ENCODE data around the gene COL5A2.

The COL5A2 gene

DNA sequence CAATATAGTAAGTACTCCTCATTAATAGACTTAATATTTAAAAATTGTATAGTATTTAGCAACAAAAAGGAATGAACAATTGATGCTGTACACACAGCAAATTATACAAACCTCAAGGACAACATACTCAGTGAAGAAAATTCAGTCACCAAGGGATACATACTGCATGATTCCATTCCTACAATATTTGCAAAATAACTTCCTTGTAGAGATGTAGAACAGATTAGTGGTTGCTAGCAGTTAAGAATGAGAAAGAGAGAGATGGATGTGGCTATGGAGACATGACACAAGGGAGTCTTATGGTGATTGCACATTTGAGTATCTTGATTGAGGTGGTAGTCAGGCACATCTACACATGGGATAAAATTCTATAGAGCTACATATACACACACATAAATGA lies 179.3 kb downstream of the COL5A2 start:
- no peak overlapping the region for H3K27ac ChIP-seq (ENCODE audit: low read depth, low read length)
- H3K9me2 ChIP-seq (replicated peaks; ENCODE audit: insufficient read depth, low read length) = no peaks in the 10 kb centered on the region
- H3K9me3 ChIP-seq (ENCODE audit: insufficient read depth, low read length) = no peaks in the 10 kb centered on the region
- no peaks in the 10 kb centered on the region for H3K36me3 ChIP-seq (ENCODE audit: low read length)
- TF ChIP-seq, protein P1, sequence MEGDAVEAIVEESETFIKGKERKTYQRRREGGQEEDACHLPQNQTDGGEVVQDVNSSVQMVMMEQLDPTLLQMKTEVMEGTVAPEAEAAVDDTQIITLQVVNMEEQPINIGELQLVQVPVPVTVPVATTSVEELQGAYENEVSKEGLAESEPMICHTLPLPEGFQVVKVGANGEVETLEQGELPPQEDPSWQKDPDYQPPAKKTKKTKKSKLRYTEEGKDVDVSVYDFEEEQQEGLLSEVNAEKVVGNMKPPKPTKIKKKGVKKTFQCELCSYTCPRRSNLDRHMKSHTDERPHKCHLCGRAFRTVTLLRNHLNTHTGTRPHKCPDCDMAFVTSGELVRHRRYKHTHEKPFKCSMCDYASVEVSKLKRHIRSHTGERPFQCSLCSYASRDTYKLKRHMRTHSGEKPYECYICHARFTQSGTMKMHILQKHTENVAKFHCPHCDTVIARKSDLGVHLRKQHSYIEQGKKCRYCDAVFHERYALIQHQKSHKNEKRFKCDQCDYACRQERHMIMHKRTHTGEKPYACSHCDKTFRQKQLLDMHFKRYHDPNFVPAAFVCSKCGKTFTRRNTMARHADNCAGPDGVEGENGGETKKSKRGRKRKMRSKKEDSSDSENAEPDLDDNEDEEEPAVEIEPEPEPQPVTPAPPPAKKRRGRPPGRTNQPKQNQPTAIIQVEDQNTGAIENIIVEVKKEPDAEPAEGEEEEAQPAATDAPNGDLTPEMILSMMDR (IDR thresholded peaks at IDR 0.05; ENCODE audit: insufficient read depth, low read length, poor library complexity, severe bottlenecking) = no peak
- no peak for TF ChIP-seq EZH2phosphoT487 (conservative IDR thresholded peaks at IDR 0.05; ENCODE audit: low read length)
- H2AFZ ChIP-seq (ENCODE audit: low read depth, low read length, severe bottlenecking) = no peak overlapping the region
- H3F3A ChIP-seq (ENCODE audit: insufficient read depth) = no peaks in the 10 kb centered on the region
- H3K79me2 ChIP-seq (ENCODE audit: insufficient read depth, low read length) = no peaks in the 10 kb centered on the region
- no peak overlapping the region for H3K9ac ChIP-seq (ENCODE audit: low read length)
- no peak overlapping the region for H3K4me2 ChIP-seq (ENCODE audit: low read depth, low read length, poor library complexity, severe bottlenecking)
- H4K20me1 ChIP-seq (ENCODE audit: low read depth, low read length) = no peaks in the 10 kb centered on the region
- no peak overlapping the region for H3K4me3 ChIP-seq (ENCODE audit: insufficient read depth, low read length, poor library complexity, severe bottlenecking)
- H3K27me3 ChIP-seq (ENCODE audit: low read length) = no peaks in the 10 kb centered on the region

DNA sequence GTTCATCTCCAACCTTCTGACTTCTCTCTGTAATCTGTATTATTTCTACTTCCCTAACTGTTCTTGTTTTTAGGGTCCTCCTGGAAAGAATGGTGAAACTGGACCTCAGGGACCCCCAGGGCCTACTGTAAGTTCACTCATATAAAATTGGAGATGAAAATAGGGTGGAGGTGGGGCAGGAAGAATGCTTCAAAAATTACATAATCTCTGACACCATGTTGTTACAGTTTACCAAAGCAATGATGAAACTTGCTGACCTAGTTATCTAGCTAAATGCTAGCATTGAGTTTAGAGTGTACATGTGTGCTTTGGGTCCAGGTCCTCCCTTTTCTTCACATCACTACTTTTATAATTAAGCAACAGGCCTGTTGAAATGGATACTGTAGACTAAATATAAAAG lies 182.3 kb downstream of the COL5A2 start:
- no peak overlapping the region for H2AFZ ChIP-seq (ENCODE audit: low read depth, low read length, severe bottlenecking)
- no peak for TF ChIP-seq EZH2phosphoT487 (conservative IDR thresholded peaks at IDR 0.05; ENCODE audit: low read length)
- TF ChIP-seq, protein P1 (IDR thresholded peaks at IDR 0.05; ENCODE audit: insufficient read depth, low read length, poor library complexity, severe bottlenecking) = no peak
- no peak overlapping the region for H3K27ac ChIP-seq (ENCODE audit: low read depth, low read length)
- no peaks in the 10 kb centered on the region for H3K36me3 ChIP-seq (ENCODE audit: low read length)
- H3K9me2 ChIP-seq (replicated peaks; ENCODE audit: insufficient read depth, low read length) = no peaks in the 10 kb centered on the region
- no peak overlapping the region for H3K4me3 ChIP-seq (ENCODE audit: insufficient read depth, low read length, poor library complexity, severe bottlenecking)
- H4K20me1 ChIP-seq (ENCODE audit: low read depth, low read length) = no peaks in the 10 kb centered on the region
- no peaks in the 10 kb centered on the region for H3K27me3 ChIP-seq (ENCODE audit: low read length)
- H3K9ac ChIP-seq (ENCODE audit: low read length) = no peak overlapping the region
- H3F3A ChIP-seq (ENCODE audit: insufficient read depth) = no peaks in the 10 kb centered on the region
- no peaks in the 10 kb centered on the region for H3K79me2 ChIP-seq (ENCODE audit: insufficient read depth, low read length)
- H3K9me3 ChIP-seq (ENCODE audit: insufficient read depth, low read length) = no peaks in the 10 kb centered on the region
- H3K4me2 ChIP-seq (ENCODE audit: low read depth, low read length, poor library complexity, severe bottlenecking) = no peak overlapping the region

DNA sequence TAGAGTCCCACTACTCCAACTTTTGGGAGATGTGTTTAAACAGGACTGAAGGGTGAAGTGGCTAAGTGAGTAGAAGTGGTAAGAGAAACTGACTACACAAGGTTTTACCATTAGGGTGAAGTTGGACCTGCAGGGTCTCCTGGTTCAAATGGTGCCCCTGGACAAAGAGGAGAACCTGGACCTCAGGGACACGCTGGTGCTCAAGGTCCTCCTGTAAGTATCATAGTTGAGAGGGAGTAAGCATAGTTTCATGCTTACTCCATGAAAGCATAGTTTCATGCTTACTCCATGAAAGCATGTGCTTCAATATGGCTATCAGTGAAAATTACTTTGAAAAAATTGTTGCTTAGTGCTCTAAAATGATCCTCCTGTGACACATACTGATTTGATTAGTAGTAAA lies 186.3 kb downstream of the COL5A2 start:
- no peak for TF ChIP-seq EZH2phosphoT487 (conservative IDR thresholded peaks at IDR 0.05; ENCODE audit: low read length)
- TF ChIP-seq, protein P1 (IDR thresholded peaks at IDR 0.05; ENCODE audit: insufficient read depth, low read length, poor library complexity, severe bottlenecking) = no peak
- H3K4me3 ChIP-seq (ENCODE audit: insufficient read depth, low read length, poor library complexity, severe bottlenecking) = no peak overlapping the region
- no peaks in the 10 kb centered on the region for H3K36me3 ChIP-seq (ENCODE audit: low read length)
- H3K9me3 ChIP-seq (ENCODE audit: insufficient read depth, low read length) = no peaks in the 10 kb centered on the region
- no peak overlapping the region for H2AFZ ChIP-seq (ENCODE audit: low read depth, low read length, severe bottlenecking)
- no peaks in the 10 kb centered on the region for H3F3A ChIP-seq (ENCODE audit: insufficient read depth)
- H3K9me2 ChIP-seq (replicated peaks; ENCODE audit: insufficient read depth, low read length) = no peaks in the 10 kb centered on the region
- H3K27ac ChIP-seq (ENCODE audit: low read depth, low read length) = no peak overlapping the region
- no peaks in the 10 kb centered on the region for H3K27me3 ChIP-seq (ENCODE audit: low read length)
- H3K9ac ChIP-seq (ENCODE audit: low read length) = no peak overlapping the region
- H3K4me2 ChIP-seq (ENCODE audit: low read depth, low read length, poor library complexity, severe bottlenecking) = no peak overlapping the region
- H3K79me2 ChIP-seq (ENCODE audit: insufficient read depth, low read length) = no peaks in the 10 kb centered on the region
- no peaks in the 10 kb centered on the region for H4K20me1 ChIP-seq (ENCODE audit: low read depth, low read length)
